HG03045 (cell line): Measurements from ENCODE around the gene FBXL13.
"Not testable (repeated sequence)": the region's sequence is repeated elsewhere in the genome, so short reads cannot be mapped to it uniquely, and the experiment has no call there.

Experiments used
- ATAC-seq: cut with Tn5 transposase; IDR thresholded peaks from one replicate; pipeline ENCODE4 v1.9.1; 2021; ENCODE audit warnings: mild to moderate bottlenecking, moderate library complexity; ENCODE audit not compliant: unreplicated experiment

Gene FBXL13

GRCh38 chr7:102872460-102872859 lies 202.1 kb downstream of the FBXL13 start:
- ATAC-seq: no peak

- ATAC-seq: no peak
These were observed 205.4 kb downstream of the FBXL13 start for GRCh38 chr7:102869195-102869594.

DNA sequence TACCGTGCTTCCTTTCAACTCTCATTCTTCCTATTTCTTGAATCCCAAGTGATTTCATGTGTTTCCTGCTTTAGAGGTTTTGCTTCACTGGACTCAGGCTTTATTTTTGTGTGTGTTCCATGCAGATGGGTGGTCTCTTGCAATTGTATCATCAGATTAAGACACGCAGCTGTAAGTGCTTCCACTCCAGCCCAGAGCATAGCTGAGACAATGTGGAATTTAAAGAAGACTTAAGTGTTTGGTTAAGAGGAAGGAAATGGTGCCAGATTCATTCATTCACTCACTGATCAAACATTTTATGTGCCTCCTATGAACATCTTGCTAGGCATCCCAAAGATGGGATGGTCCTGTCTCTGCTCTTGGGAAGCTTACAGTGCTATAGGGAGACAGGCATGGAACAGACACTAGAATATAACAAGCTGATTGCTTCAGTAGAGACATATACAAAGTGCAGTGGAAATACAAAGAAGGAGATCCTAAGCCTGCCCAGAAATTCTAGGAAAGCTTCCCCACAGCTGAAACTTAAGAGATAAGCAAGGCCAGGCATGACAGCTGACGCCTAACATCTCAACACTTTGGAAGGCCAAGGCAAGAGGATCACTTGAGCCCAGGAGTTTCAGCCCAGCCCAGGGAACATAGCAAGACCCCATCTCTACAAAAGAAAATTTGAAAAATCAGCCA lies 207.9 kb downstream of the FBXL13 start:
- ATAC-seq: no peak

DNA sequence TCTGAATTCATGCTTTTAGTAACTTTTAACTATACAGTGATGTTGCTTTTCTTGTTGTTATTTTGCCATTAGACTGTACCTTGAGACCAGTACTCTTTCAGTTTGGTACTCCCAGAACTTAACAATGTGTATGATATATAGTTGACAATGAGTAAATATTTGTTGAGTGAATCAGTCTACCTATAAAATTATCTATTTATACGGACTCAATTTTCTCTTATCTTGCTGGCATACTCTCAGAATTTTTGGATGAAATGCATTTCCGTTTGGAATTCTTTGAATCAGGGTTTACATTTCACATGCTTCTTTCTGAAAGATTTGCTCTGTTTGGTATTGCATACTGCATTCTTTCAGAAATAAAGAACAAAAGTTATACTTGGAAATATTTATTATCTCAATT lies 209.6 kb downstream of the FBXL13 start:
- no peak for ATAC-seq

GRCh38 chr7:102860351-102860811 lies 214.2 kb downstream of the FBXL13 start:
- no peak for ATAC-seq

- no peak for ATAC-seq
These were observed 214.8 kb downstream of the FBXL13 start for GRCh38 chr7:102859799-102860125.

GRCh38 chr7:102859084-102859798 lies 215.4 kb downstream of the FBXL13 start:
- no peak for ATAC-seq

DNA sequence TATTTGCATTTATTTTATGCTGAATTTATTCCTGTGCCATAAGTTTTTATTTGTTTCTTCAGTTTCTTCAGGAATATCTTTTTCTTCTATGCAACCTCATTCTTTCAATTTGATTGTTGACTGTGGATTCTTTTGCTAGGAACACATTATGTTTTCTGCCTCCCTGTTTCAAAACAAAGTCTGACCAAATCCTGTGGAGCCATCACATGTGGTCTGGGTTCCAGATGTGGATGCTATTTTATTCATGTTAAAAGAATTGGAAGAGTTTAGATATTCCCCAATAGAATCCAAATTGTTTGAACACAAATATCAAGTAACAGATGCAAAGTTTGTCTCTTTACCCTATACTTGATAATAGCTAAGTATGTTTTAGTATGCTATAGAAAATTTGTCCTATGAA lies 218.6 kb downstream of the FBXL13 start:
- ATAC-seq: no peak

DNA sequence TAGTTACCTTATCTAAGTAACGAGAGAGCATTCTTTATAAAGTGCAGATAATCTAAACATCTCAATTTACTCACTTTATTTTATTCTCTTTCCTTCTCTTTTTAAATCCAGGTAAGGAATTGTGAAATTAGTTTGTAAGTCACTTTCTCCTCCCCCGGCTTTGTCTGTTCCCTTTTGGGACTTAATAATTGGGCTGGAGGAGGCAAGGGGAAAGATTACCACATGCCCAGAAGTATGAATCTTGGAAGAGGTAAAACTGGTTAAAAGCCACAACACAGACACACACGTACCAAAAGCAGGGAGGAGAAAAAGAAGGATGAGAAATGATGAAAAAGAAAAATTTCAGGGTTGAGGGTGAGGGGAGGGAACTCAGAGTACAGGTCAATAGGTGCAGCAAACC lies 225.1 kb downstream of the FBXL13 start:
- no peak for ATAC-seq

- ATAC-seq: no peak
These were observed 225.5 kb downstream of the FBXL13 start for GRCh38 chr7:102849079-102849478.

GRCh38 chr7:102845346-102845745 lies 229.2 kb downstream of the FBXL13 start:
- ATAC-seq: no peak

DNA sequence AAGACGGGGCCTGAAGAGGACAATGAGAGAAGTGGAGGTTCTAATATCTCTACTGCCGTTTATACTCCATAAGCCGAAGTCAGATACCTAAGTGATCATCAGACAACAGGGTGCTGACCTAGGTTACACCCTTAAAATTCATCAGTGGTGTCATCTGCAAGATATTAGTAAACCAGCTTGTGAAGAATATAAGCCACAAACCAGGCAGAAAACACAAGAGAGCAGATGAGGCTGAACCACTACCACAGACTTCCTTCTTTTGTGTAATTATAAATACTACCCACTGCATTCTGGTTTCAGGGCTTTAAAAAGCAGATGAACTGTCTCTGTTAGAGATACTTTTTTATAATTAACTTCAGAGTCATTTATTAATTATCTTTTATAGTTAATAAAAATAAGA lies 230.7 kb downstream of the FBXL13 start:
- peak; percentile 48 for ATAC-seq

GRCh38 chr7:102842284-102842683 lies 232.3 kb downstream of the FBXL13 start:
- no peak for ATAC-seq

DNA sequence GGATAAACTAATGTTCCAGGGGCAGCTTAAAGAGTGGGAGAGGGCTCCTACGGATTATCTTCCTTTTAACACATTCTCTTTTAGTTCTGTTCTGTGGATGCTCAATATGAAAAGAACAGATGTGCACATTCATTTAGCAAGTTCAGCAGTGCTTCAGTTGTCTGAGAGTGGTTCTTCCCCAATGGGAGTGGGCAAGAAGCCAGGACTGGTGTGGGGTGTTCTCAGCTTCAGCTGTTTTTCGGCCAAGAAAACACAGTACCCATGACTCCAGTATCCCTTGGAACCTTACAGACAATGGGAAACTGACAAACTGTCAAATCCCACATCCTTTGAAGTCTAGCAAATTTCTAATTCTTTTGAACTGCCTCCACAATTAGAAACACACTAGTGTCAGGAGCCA lies 233.3 kb downstream of the FBXL13 start:
- no peak for ATAC-seq

DNA sequence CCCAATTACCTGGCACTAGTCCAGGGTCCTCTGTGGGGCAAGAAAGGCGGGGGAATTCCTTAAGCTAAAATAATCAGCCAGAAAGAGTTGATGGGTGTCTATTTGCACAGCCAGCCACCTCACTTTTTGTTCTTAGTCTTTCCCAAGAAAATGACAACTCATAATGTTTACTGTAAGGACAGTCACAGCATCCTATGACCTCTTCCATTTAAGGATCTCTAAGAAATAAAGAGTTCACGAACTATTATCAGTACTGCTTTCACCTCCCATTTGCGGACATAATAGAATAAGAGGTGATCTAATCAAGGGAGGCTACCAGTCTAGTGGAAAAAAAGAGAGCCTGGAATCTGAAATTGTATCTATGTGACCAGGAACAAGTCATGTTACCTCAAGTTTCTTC lies 234.2 kb downstream of the FBXL13 start:
- no peak for ATAC-seq

- ATAC-seq: not testable (repeated sequence)
These were observed 236.0 kb downstream of the FBXL13 start for GRCh38 chr7:102838572-102839101.

- no peak for ATAC-seq
These were observed 236.8 kb downstream of the FBXL13 start for GRCh38 chr7:102837802-102838201.

- no peak for ATAC-seq
These were observed 237.6 kb downstream of the FBXL13 start for GRCh38 chr7:102836977-102837376.

DNA sequence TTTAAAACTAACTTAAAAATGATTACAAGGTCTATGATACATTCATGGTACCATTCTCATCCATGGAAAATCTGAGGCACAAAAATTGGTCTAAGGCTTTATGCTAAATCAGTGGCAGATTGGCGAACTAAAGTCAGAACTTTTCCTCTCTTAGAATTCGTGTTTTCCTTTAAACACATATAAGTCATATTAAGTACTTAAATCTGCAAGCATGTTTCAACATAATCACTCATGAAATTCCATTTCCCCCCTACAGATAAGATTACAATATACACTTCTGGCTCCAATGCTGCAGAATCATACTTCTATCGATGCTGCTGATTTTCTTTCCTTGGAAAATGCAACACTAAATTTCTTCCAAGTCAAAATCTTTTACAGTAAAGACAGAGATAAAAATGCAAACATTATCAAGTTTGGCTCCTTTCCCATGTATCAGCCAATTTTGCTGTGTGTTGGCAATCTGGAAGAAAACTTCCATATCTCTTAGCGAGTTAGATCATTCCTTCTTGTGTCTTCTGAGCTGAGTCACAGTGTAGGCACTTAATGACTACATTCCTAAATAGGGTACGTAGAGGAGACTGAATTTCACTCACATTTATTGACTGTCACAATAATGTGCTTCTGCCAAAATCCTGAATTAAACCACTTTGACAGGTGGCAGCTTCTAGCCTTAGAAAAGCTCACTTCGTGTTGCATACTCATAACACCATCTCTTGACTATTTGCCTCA lies 238.2 kb downstream of the FBXL13 start:
- ATAC-seq: no peak

DNA sequence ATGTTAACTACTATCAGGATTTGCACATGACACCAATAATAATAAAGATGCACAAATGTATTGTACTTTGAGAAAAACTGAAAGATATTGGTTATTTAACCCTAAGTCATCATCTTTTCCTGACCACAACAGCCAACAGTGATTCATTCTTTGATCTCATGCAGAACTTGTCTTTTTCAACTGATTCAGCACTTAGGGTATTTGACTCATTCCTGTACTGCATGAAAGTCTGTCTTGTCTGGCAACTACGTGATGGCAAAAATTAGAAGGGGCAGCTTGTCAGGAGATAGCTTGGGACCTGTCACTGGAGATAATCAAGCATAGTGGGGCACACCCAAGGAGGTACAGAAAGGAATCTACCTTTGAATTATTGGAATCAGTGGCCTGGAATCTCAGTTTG lies 239.6 kb downstream of the FBXL13 start:
- peak; percentile 88 for ATAC-seq

- ATAC-seq: no peak
These were observed 240.1 kb downstream of the FBXL13 start for GRCh38 chr7:102834466-102834865.

DNA sequence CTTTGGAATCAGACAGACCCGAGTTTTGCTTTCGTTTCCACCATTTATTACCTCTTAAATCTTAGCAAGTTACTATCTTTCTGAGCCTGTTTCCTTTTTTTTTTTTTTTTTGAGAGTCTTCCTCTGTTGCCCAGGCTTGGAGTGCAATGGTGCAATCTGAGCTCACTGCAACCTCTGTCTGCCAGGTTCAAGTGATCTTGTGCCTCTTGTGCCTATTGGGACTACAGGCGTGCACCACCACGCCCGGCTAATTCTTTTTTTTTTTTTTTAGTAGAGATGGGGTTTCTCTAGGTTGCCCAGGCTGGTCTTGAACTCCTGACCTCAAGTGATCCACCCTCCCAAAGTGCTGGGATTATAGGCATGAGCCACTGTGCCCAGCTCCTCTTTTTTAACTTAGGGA lies 241.3 kb downstream of the FBXL13 start:
- no peak for ATAC-seq
